Calu3 (cell line): Measurements from ENCODE around the gene ZNF526. TPM values are rescaled to one million over a fixed set of nuclear protein-coding genes. Genes with fewer than 3 reads are reported as not detected.

Experiments
- BruUV-seq: library from RNA; stranded (reverse); fragments of 400-500 nt; replicated peaks from 2 replicates; lab custom pipeline; 2021; lab: Mats Ljungman, UMichigan
- CTCF ChIA-PET: fragments of 300-600 bp; sonication (Branson Sonifier 250); formaldehyde crosslinking; loops from one replicate; lab custom pipeline; 2022; ENCODE audit warnings: antibody characterized with exemption; lab: Charles Lee
- DNase-seq: peaks from one replicate; pipeline ENCODE4 v3.0.0; 2022
- H3K27ac Mint-ChIP-seq: one replicate; pipeline ENCODE4 v1.8.0; 2022; ENCODE audit warnings: mixed read lengths; ENCODE audit not compliant: unreplicated experiment
- H3K27me3 Mint-ChIP-seq: one replicate; pipeline ENCODE4 v1.8.0; 2022; ENCODE audit warnings: mixed read lengths; ENCODE audit not compliant: unreplicated experiment
- H3K36me3 Mint-ChIP-seq: one replicate; pipeline ENCODE4 v1.8.0; 2022; ENCODE audit warnings: mild to moderate bottlenecking, moderate library complexity, mixed read lengths; ENCODE audit not compliant: insufficient read depth, unreplicated experiment
- H3K4me1 Mint-ChIP-seq: one replicate; pipeline ENCODE4 v1.8.0; 2022; ENCODE audit warnings: mild to moderate bottlenecking, low read depth, mixed read lengths; ENCODE audit not compliant: unreplicated experiment
- H3K4me3 Mint-ChIP-seq: one replicate; pipeline ENCODE4 v1.8.0; 2022; ENCODE audit warnings: mild to moderate bottlenecking, low read depth, moderate library complexity, mixed read lengths; ENCODE audit not compliant: unreplicated experiment
- H3K9me3 Mint-ChIP-seq: one replicate; pipeline ENCODE4 v1.8.0; 2022; ENCODE audit warnings: low read depth, mixed read lengths; ENCODE audit not compliant: unreplicated experiment
- intact Hi-C: fragments of 100-400 bp; cut with micrococcal nuclease; formaldehyde crosslinking; loops from one replicate; pipeline ENCODE4 v1.10.0; 2022; ENCODE audit not compliant: unreplicated experiment
- total RNA-seq: library from RNA; stranded (reverse); gene quantifications from 2 replicates; pipeline ENCODE4 v1.2.3, GENCODE V29; 2022
- TF ChIP-seq, protein P1 (sequence below): fragments of 200-600 bp; IDR thresholded peaks from one replicate; pipeline ENCODE4 v1.8.0; 2022; ENCODE audit warnings: antibody characterized with exemption; ENCODE audit not compliant: unreplicated experiment

The ZNF526 gene
- total RNA-seq, 1 experiment from 2014 or later = 25.4 TPM

GRCh38 chr19:42214810-42215485 lies 5.2 kb upstream of the ZNF526 start:
- BruUV-seq = no TSS peak
- TF ChIP-seq, protein P1, sequence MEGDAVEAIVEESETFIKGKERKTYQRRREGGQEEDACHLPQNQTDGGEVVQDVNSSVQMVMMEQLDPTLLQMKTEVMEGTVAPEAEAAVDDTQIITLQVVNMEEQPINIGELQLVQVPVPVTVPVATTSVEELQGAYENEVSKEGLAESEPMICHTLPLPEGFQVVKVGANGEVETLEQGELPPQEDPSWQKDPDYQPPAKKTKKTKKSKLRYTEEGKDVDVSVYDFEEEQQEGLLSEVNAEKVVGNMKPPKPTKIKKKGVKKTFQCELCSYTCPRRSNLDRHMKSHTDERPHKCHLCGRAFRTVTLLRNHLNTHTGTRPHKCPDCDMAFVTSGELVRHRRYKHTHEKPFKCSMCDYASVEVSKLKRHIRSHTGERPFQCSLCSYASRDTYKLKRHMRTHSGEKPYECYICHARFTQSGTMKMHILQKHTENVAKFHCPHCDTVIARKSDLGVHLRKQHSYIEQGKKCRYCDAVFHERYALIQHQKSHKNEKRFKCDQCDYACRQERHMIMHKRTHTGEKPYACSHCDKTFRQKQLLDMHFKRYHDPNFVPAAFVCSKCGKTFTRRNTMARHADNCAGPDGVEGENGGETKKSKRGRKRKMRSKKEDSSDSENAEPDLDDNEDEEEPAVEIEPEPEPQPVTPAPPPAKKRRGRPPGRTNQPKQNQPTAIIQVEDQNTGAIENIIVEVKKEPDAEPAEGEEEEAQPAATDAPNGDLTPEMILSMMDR = no peak
- DNase-seq = no peak
- CTCF ChIA-PET = interaction anchor here (0.6 to 1.1 kb wide), 2 partner anchors 17 to 20 kb away, joined by 3 read pairs; no protein-coding TSS in a partner anchor
- H3K27me3 Mint-ChIP-seq = no peaks in the 10 kb centered on the region
- intact Hi-C loops = no loop called here
- peaks cover 77% of the 10 kb centered on the region for H3K36me3 Mint-ChIP-seq
- H3K4me1 Mint-ChIP-seq = peaks cover 49% of the 10 kb centered on the region
- H3K4me3 Mint-ChIP-seq = peak overlapping the region; percentile 90
- no peaks in the 10 kb centered on the region for H3K9me3 Mint-ChIP-seq
- H3K27ac Mint-ChIP-seq = peak overlapping the region; percentile 25

DNA sequence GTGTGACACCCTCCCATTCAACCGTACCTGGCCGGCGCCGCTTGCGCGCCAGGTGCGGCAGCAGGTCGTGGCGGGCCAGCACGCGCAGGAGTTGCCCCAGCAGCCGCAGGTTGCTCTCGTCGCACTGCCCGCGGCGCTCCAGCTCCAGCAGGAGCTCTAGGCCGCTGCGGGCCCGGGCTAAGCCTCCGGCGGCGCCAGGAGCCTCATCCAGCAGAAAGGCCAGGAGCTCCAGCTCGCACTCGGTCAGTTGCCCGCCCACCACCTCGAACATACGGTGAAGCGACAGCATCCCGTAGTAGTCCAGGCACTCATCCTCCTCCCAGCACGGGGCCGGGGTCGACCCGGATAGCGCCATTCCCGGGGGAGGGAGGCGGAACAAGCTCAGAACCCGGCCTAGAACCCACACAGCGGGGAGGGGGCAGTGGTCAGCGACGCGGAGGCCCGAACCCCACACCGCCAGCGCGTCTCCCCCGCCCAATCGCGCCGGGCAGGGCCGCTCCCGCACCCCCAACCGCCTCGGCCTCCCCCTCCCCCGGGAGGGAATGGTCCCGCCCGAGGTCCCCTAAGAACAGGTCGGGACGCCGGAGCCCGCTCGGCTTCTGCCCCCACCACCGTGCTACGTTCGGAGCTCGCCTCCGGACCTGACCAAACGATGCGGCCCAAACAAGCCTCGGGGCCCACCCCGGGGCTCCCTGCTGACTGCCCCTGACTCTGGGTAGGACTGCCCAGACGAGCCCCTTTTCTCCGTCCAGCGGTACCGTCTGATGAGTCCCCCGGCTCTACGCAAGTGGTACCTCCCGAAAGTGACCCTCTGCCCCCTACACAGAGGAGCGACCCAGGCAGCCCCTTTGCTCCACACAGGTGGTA lies 3.2 kb upstream of the ZNF526 start:
- intact Hi-C loops = no loop called here
- H3K27ac Mint-ChIP-seq = peak overlapping the region; percentile 93
- CTCF ChIA-PET = interaction anchor here (0.6 to 1.6 kb wide), 3 partner anchors 9 to 40 kb away, joined by 3 to 6 read pairs (median 4); no protein-coding TSS in a partner anchor
- no peaks in the 10 kb centered on the region for H3K27me3 Mint-ChIP-seq
- H3K9me3 Mint-ChIP-seq = no peaks in the 10 kb centered on the region
- no TSS peak for BruUV-seq
- H3K4me1 Mint-ChIP-seq = peaks cover 44% of the 10 kb centered on the region
- peaks cover 81% of the 10 kb centered on the region for H3K36me3 Mint-ChIP-seq
- DNase-seq = peak; percentile 51
- peak overlapping the region; percentile 90 for H3K4me3 Mint-ChIP-seq
- TF ChIP-seq, protein P1 = no peak

GRCh38 chr19:42217520-42218437 lies 2.3 kb upstream of the ZNF526 start, which contains the start of gene DEDD2:
DEDD2 (minus strand) TSS chr19:42217677; CDS start chr19:42217007, 670 bp downstream.
- peak; percentile 100 for DNase-seq
- TF ChIP-seq, protein P1 = no peak
- Mint-ChIP-seq H3K4me1 (peaks cover 47% of the 10 kb centered on the region), H3K36me3 (peaks cover 73% of the 10 kb centered on the region), H3K27ac (peak within 1 kb of the TSS; percentile 93), H3K4me3 (peak within 1 kb of the TSS; percentile 90), H3K9me3 (no peaks in the 10 kb centered on the region), H3K27me3 (no peaks in the 10 kb centered on the region)
- no TSS peak for BruUV-seq
- intact Hi-C loops = no loop called here
- CTCF ChIA-PET = interaction anchor here (0.6 to 0.7 kb wide), 2 partner anchors 10 to 41 kb away, joined by 3 to 6 read pairs; no protein-coding TSS in a partner anchor

DNA sequence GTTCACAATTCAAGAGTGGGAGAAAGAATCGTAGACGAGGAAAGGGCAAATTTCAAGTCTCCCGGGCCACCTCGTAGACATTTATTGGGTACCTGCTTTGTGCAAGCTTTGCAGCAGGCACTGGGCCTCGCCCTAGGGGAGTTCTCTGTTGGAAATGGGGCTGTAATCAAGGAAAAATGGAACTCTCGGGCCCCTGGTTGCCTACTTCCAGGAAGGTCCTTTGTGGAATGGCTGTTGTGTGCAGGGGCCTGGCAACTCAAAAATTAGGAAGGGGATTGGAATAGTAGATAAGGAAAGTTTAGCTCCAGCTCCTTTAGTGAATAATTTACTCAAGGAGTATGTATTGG lies 612 bp downstream of the ZNF526 start:
- DNase-seq = no peak
- no peaks in the 10 kb centered on the region for H3K9me3 Mint-ChIP-seq
- peak overlapping the region; percentile 88 for H3K27ac Mint-ChIP-seq
- H3K27me3 Mint-ChIP-seq = no peaks in the 10 kb centered on the region
- intact Hi-C loops = no loop called here
- H3K4me1 Mint-ChIP-seq = peaks cover 24% of the 10 kb centered on the region
- TF ChIP-seq, protein P1 = no peak
- BruUV-seq = no TSS peak
- H3K4me3 Mint-ChIP-seq = peak overlapping the region; percentile 95
- CTCF ChIA-PET = interaction anchor here (0.5 kb wide), 1 partner anchor 10 kb away, joined by 4 read pairs; no protein-coding TSS in a partner anchor
- peaks cover 62% of the 10 kb centered on the region for H3K36me3 Mint-ChIP-seq
